ENCODE data around the gene HPCAL1.

Gene HPCAL1

DNA sequence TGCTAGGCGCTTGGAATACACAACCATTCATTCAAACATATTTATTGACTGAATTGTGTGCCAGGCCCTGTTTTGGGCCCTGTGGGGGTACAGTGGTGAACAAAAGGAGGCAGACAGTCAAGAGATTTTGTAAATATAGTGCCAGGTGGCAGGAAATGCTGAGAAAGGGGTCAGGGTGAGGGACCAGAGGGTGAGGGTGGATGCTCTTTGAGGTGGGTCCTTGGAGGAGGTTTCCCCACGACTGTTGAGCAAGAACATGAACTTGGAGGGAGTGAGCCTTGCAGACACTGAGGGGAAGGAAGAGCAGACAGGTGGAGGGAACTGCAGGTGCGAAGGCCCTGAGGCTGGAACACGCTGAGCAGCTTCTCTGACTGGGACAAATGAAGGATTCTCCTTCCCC is 104.7 kb downstream of the HPCAL1 start:
- no peak for DNase-seq (ENCODE audit: low spot score)

DNA sequence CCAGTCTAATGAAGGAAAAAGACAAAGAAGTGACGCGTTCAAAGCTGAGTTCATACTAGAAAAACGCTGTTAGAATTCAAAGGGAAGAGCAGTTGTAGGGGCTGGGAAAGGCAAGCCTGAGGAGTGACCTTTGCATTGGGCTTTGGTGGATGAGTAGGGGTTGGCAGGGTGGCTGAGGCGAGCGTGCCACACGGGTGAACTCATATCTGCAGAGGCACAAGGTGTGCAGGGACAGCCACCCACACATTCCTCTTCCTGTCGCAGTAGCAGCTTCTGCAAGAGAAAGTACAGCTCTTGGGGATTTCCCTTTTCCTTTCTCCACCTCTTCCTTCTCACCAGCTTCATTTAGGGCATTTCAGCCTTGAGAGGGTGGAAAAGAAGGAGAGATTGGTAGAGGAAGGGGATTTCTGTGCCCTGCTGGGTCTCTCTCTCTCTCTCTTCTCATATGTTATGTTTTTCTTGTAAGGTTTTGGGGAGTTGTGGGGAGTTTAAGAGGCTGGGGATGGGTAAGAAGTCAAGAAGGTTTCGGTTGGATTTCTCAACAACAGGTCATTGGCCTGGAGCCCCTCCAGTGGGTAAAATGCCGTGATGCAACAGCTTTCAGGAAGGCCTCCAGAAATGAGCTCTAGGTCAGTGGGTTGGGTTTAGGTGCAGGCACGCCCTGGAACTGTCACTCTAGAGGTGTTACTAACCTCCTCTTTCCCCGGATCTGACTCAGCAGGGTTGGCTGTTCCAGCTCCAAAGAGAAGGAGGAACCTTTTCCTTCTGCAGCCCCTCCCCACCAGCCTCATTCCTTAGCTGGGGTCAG is 105.3 kb downstream of the HPCAL1 start:
- DNase-seq (ENCODE audit: low spot score): peak; percentile 56

DNA sequence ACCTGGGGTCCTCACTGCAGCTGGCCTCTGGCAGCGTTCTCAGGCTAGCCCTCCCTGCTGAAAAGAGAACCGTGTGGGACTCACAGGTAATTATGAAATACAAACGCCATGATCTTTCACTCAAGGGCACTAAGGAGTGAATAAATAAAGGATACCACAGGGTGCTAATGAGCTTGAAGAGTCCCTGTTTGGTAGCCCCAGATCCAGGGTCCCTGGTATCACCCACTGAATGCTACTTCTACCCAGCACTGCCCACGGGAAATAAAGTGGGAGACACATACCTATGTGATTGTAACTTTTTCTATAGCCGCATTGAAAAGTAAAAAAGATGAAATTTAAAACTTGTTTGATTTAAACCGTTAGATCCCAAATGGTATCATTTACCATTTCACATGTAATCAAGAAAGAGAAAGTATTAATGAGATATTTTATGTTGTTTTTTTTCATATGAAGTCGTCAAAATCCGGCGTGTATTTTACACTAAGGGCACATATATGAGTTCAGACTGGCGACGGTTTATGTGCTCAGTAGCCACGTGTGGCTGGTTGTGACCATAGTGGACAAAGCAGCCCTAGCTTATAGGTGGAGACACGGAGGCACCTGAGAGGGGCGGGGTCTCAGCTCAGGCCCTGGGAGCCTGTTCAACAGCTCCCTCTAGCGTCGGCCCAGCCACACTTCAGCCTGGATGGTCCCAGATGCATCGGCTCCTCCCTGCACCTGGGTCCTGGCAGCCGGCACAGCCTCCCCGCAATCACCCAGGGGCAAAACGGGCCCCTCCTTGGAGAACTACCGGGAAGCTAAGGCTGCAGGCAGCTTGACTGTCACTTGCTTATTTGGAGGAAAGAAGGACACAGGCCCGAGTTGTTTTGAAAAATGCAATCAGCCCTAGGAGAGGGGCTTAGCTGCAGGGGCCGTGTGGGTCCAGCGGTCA is 106.2 kb downstream of the HPCAL1 start:
- DNase-seq (ENCODE audit: low spot score): peak; percentile 84

GRCh38 chr2:10410001-10410822 is 107.5 kb downstream of the HPCAL1 start:
- no peak for DNase-seq (ENCODE audit: low spot score)

- no peak for DNase-seq (ENCODE audit: low spot score)
Measured at GRCh38 chr2:10410823-10411437, 108.2 kb downstream of the HPCAL1 start.

GRCh38 chr2:10411557-10411956 is 108.9 kb downstream of the HPCAL1 start:
- DNase-seq (ENCODE audit: low spot score): no peak

DNA sequence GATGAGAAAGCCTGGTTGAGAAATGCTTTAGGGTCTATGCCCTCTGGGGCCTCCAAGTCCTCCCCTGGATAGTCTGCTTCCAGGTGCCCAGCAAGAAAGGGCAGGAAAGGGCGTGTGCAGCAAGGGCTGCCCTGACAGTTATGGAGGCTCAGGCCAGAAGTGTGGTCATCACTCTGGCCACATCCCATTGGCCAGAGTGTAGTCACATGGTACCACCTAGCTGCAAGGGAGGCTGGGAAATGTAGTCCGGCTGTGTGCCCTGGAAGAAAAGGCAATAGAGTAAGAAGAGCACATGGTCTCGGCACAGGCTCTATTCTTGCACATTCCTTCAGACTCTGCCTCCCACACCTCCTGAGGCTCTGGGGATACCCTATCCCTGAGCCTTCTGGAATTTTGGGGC is 109.7 kb downstream of the HPCAL1 start:
- DNase-seq (ENCODE audit: low spot score): no peak

GRCh38 chr2:10413503-10413902 is 110.8 kb downstream of the HPCAL1 start:
- DNase-seq (ENCODE audit: low spot score): no peak

GRCh38 chr2:10413991-10414451 is 111.3 kb downstream of the HPCAL1 start:
- no peak for DNase-seq (ENCODE audit: low spot score)

DNA sequence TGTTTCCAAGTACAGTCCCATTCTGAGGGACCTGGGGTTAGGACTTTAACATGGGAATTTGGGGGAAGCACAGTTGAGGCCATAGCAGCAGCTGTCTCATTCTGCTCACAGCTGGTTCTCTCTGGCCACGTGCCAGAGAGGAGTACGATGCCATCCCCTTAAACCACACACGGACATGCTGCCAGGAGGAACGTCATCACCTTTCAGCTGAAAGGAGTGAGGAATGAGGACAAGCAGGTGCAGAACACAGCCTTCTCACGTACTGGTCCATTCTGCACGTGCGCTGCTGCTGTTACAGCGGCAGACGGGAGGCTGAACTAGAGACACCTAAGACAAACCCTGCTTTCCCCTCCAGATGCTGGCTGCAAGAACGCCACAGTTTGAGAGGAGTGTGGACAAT is 111.9 kb downstream of the HPCAL1 start:
- DNase-seq (ENCODE audit: low spot score): no peak

DNA sequence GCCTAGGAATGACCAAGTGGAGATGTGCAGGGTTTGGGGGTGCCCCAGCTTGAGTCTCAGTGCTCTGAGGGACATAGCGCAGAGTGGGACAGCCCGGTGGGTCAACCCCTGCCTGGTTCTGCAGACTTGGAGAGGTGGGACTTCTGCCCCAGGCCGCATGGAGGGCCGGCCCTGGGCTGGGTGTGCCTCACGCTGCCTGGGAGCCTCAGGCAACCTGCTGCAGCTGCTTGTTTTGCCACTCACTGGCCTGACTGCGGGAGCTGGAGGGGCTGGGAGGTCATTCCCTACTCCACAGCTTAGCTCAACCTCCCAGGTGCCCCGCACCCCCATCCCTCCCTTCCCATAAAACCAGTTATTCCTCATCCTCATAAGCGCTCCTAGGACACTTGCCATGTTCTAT is 112.3 kb downstream of the HPCAL1 start:
- DNase-seq (ENCODE audit: low spot score): no peak

GRCh38 chr2:10415640-10416039 is 112.9 kb downstream of the HPCAL1 start:
- DNase-seq (ENCODE audit: low spot score): no peak

GRCh38 chr2:10417551-10418335 is 115.0 kb downstream of the HPCAL1 start:
- no peak for DNase-seq (ENCODE audit: low spot score)

- no peak for DNase-seq (ENCODE audit: low spot score)
Measured at GRCh38 chr2:10419553-10420257, 117.0 kb downstream of the HPCAL1 start.

DNA sequence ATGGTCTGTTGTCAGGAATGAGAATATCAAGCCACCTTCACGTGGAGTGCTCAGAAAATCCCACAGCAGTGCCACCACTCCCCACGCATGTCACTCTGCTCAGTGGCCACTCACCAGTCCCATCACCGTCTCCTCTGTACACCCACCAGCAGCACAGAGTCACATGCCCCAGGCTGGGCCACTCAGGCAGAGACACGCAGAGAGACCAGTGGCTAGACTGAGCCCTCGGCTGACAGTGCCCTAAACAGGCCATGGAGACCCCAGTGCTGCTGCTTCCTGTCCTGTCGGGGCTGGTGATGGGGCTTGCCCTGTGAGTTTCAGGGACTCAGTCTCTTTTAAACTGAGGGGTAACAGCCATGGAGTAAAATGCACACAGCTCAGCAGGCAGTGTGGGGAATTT is 119.5 kb downstream of the HPCAL1 start:
- no peak for DNase-seq (ENCODE audit: low spot score)

GRCh38 chr2:10422732-10423399 is 120.2 kb downstream of the HPCAL1 start:
- no peak for DNase-seq (ENCODE audit: low spot score)

- no peak for DNase-seq (ENCODE audit: low spot score)
Measured at GRCh38 chr2:10423400-10423774, 120.7 kb downstream of the HPCAL1 start.

- no peak for DNase-seq (ENCODE audit: low spot score)
Measured at GRCh38 chr2:10424051-10424450, 121.3 kb downstream of the HPCAL1 start.

DNA sequence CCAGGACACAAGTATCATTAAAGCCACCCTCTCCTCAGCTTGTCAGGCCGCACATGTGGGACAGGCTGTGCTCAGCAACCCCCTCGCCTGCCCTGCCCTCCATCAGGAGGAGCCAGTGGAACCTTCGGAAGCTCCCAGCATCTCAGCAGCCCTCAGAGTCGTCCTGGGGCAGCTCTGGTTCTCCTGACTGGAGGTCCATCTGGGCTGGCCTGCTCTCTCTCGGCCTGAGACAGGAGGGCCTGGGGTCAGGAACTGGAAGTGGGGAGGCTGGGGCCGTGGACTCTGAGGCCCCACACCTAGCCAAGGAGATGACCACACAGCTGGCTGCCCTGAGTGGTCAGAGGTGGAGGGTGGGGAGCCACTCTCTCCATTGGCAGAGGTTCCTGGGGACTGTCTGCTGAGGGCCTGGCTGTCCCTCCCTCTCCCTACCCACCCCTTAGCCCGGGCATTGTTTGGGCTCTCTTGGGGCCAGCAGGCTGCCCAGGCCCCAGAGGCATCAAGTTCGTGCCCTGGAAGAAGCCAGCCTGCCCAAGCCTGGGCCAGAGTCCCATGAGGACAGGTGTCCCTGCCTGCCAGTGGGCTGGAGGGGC is 122.3 kb downstream of the HPCAL1 start:
- no peak for DNase-seq (ENCODE audit: low spot score)
